Hematopoietic multipotent progenitor cell treated with erythropoietin and hydrocortisone succinate and interleukin-3 and kit ligand, for 15 days (in vitro differentiated cells): Measurements from ENCODE around the gene USP12.

Experiments
- DNase-seq: peaks from one replicate; pipeline ENCODE4 v3.0.0-alpha.2; 2015; ENCODE audit warnings: low spot score

USP12 gene

GRCh38 chr13:27183561-27184147 is 12.0 kb upstream of the USP12 start:
- peak; percentile 46 for DNase-seq

DNA sequence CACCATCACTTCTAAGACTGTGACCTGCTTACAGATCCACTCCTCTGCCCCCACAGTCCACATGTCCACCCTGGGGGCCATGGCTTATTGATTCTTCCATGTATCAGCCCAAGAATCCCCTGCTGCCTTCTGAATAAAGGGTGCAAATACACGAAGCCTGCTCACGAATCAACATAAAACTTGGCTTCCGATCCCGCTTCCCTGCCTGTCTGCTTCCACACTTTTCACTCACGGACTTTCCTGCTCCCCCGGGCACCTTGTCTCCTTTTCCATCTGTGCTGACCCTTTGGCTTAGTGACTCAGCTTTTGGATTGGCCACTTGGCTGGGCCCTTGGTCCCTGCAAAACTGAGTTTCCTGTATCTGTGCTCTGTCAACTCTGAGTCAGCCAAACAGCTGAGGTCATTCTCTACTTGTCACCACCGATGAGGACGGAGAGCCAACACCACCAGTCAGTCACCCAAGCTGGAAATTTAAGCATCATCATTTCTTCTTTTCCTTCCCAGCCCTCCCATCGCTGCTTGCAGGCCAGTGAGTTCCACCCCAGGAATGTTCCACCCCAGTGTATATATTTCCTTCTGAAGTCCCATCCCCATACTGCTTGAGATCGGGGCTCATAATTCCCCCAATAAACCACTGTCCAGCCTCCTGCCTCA is 11.4 kb upstream of the USP12 start:
- DNase-seq = peak; percentile 35

- no peak for DNase-seq
Measured at GRCh38 chr13:27182054-27182453, 10.4 kb upstream of the USP12 start.

DNA sequence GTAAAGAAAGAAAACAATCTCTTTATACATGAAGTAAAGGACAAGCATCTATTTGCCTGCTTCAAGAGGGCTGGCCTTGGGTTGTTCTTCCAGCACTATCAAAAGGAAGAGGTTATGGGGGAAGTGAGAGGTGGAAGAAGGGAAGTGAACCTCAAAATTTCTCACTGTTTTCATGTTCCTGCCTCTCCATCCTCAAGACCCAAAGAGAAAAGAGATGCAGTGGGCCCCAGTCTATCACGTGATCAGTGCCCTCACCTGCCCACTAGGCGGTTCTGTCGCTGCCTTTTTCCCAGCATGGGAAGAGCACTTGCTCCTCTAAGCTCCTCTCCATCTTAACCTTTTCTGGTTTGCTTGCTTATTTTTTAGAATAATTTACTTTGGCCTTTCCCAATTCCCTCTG is 6.2 kb upstream of the USP12 start:
- DNase-seq = no peak

DNA sequence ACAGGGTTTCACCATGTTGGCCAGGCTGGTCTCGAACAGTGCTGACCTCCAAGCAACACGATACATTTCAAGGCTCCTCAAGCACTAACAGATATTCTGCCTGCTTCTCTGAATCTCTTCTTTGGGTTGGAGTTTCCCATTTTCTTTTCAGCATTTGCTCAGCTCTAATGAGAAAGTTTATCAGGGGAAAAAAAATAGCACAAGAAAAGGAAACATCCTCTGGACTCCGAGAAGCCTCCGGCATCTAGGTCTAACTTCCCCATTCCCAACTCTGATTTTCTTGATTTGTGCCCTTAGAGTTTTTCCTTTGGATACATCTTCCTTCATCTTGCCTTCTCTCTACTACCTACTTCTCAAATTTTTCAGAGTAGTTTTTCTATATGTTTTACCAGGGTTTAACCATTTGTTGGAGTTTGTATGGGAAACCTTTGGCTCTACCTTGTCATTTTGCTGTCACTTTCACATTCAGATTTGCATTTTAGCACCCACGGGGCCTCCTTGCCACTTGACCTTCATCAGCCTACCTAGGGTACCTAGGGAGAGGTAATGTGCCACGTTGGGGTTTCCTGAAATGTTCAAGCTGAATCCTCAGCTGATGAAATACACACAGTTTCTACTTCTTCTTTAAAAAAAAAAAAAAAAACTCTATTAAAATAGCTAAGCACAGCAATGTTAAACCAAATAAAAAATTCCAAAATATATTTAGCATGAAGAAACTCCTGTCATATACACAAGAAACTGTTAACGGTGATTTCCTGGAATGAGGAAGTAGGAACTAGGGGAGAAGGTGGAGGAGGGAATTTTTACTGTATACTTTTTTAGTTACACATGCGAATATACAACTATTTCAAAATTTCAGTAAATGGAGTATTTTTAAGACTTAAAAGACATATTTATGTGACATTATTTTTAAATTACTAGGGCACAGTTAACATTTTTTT is 5.1 kb upstream of the USP12 start:
- no peak for DNase-seq

DNA sequence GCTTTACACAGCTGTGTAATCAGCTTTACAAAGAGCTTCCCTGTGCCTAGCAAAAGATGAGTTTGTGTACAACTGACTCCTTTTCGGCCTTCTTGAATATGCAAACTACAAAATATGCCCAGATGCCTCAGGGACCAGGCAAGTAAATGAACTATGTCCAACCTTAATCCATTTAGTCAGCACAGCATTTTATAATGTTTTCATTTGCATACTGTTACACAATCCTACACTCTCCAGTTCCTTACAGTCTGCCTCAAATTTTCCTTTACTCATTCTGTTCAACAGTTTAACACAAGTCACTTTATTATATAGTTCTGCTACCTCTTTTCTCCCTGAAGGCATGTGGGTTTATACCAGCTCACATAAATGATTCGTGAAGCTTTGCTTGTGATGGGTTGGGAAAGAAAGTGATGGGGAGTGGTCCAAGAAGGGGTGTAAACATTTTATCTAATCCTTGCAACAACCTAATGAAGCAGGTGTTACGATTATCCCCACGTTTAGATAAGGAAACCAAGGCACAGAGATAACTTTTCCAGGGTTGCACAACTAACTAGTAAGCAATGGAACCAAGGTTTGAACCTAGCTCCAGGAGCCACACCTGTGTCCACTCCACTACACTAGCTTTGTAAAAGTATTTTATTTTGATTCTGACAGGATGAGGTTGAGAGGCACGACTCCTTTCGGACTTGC is 3.3 kb upstream of the USP12 start:
- DNase-seq = no peak

DNA sequence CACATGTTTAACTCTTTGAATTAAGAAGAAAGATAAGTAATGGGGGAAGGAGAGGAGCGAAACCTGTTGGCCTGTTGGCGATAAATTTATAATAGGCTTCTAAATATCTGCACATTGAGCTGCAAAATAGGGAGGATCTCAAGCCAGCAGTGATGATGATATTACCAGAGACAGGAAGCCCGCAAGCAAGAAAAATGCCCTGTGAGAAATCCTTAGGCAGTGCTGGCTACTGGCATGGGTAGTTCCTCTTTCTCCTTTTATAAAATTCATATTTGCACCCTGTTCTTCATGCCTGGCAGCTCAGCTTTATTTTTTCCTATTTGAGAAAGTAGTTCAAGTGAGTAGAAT is 858 bp upstream of the USP12 start:
- DNase-seq = no peak

DNA sequence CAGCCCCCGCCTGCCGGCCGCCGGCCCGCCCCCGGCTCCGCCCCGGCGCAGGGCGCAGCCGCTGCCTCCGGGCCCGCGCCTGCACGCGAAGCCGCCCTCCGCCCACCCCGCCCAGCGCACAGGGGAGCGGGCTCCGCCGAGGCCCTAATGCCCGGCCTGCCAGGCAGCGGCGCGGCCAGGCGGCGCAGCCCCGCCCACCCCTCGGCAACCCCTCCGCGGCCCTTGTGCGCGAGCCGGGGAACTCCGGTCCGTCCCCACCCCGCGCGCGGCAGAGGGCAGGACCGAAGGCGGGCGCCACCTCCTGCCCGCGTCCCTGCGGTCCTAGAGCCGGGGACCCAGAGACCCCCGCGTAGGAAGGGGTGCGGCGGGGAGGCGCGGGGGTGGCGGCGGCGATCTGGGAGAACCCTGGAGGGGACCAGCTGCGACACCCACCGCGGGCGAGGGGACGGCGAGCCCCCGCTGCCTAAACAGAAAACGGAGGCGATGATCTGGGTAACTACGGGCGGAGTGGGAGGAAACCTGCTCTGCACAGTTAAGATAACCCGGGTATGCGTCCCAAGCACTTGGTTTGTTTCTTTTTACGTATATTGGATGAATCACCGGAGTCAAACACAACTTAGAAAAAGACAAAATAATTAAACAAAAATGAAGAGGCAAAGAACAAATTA is 350 bp upstream of the USP12 start:
- peak; percentile 93 for DNase-seq

DNA sequence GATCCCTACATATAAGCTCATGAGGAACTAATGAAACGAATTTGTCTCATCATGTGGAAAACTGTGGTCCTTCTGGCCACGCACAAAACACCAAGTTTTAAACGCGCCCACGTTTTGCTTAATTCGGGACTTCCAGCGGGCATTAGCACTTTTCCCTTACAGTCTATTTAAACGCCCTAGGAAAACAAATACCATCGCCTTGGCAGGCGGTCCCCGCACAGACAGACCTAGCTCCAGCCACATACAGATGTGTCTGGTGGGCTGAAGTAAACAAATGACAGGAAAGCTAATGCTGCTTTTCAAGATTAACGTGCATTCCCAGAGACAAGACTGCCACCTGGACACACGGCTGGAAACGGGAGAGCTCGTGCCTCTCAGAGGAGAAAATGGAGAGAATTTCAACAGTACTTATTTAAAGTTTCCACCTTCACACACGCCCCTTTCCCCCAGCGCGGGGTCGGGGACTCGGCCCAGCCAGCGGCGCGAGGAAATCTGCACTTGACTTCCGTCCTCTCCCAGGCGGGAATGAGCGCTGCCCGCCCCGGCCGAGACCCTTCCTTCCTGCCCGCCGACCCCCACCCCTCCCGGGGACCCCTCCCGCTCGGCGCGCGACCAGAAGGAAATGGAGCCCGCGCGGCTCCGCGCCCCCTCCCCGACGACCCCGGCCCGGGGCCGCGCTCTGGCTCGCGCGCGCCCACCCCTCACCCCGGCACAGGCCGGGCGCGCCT is 931 bp downstream of the USP12 start:
- DNase-seq = no peak

DNA sequence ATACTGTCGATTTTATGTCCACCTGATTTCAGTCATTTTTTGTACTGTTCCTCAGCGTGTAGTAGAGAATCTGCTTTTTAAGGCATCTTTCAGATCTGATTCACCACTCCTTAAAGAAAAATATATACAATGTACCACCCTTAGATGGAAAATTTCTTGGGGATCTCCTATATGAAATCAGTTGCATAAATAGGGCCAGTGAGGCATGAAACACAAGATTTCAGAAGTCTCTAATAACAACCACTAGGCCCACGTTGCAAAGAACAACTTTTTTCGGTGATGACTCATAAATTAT is 1.4 kb downstream of the USP12 start:
- peak; percentile 68 for DNase-seq

- DNase-seq = peak; percentile 34
Measured at GRCh38 chr13:27168906-27169657, 2.5 kb downstream of the USP12 start.

GRCh38 chr13:27168086-27168485 is 3.5 kb downstream of the USP12 start:
- peak; percentile 60 for DNase-seq

DNA sequence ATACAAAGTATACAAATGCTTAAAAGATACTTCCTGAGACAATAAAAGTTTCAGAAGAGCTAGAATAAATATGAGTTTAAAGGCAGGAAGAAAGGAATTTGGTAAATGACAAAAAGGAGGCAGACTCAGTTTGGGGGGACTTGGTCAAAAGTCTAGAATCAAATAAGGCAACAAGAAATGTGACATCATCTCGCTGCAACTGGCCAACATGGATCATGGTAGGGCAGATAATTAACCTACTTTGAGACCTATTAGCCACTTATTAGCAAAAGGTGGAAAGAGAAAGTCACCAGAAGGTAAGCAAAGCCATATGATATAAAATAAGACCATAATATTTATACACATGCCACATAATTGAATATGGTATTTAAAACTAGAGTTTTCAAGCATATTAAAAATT is 5.3 kb downstream of the USP12 start:
- DNase-seq = no peak

DNA sequence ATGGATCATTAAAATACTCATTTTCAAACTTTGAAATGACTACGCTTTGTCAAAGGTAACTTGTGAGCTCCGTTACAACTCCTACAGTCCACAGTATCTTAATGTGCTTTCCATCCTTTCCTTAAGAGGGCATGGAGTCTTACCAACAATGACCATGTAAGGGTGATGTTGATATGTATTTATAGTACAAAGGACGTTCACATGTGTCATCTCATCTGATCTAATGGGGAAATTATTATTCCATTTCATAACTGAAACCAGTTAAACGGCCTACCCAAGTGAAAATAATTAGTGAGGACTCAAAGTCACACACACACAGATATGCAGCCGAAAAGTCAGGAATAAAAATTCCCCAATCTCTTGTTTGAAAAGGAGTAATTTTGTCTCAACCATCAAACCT is 9.6 kb downstream of the USP12 start:
- no peak for DNase-seq

GRCh38 chr13:27161423-27161822 is 10.2 kb downstream of the USP12 start:
- DNase-seq = no peak

DNA sequence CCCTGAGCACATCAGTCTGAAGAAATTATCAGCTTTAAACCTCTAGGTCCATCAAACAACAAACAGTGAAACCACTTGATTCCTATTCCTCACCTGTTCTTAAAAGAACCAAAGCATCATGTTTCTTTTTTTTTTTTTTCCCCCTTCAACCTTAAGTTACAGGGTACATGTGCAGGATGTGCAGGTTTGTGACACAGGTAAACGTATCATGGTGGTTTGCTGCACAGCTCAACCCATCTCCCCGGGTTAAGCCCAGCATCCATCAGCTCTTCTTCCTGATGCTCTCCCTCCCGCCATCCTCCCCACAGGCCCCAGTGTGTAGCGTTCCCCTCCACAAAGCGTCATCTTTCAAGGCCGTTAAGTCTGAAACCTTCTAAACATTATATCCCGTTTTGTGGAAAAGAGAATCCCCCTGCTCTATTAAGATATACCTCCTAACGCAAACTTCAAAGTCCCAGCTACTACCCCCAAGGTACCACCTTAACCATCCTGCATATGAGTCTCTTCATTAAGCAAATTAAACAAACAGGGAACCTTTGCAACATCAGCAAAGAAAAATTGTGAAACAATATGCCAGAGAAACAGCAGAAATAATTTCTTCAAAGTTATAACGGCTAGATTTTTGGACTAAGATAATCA is 10.8 kb downstream of the USP12 start:
- DNase-seq = no peak

GRCh38 chr13:27159806-27160563 is 11.6 kb downstream of the USP12 start:
- no peak for DNase-seq

- DNase-seq = no peak
Measured at GRCh38 chr13:27158335-27158734, 13.3 kb downstream of the USP12 start.

- no peak for DNase-seq
Measured at GRCh38 chr13:27151798-27152599, 19.6 kb downstream of the USP12 start.
